K562 (cell line): ENCODE measurements around the gene RBFOX2.

Experiments
- CREB1 ChIP-seq, 2 experiments: sonication (generic) in 1 of 2; formaldehyde crosslinking in 1 of 2; IDR thresholded peaks; 2 replicates each; pipeline versions ENCODE4 v1.6.1 to v1.8.0; 2012 to 2022; ENCODE audit warnings: inconsistent platforms in 1 of 2, mild to moderate bottlenecking in 1 of 2, missing genetic modification reagents in 1 of 2, moderate library complexity in 1 of 2
- CTCF ChIP-seq, 3 experiments: IDR thresholded peaks in 2 of 3; conservative IDR thresholded peaks in 1 of 3; 2 replicates each; pipeline ENCODE4 v1.5.1; 2011 to 2012; ENCODE audit warnings: low read length in 3 of 3, mild to moderate bottlenecking in 3 of 3, control low read depth in 2 of 3, improper control_type of control experiment in 1 of 3, inconsistent platforms in 1 of 3, low read depth in 1 of 3, mixed read lengths in 1 of 3, moderate library complexity in 1 of 3; ENCODE audit not compliant: insufficient read depth in 2 of 3
- HIVEP1 ChIP-seq: fragments of 250-450 bp; sonication (Bioruptor Pico); IDR thresholded peaks from 2 replicates; pipeline ENCODE4 v1.4.0; 2020; ENCODE audit warnings: mild to moderate bottlenecking
- HMGXB4 ChIP-seq: sonication (generic); formaldehyde crosslinking; IDR thresholded peaks from 2 replicates; pipeline ENCODE4 v1.8.1; 2023; ENCODE audit warnings: mild to moderate bottlenecking, missing genetic modification reagents
- JUND ChIP-seq, 2 experiments: IDR thresholded peaks; 2 replicates in 1 of 2; 3 replicates in 1 of 2; pipeline ENCODE4 v1.6.1; 2011; ENCODE audit warnings: borderline replicate concordance in 2 of 2, low read depth in 2 of 2, low read length in 2 of 2, improper control_type of control experiment in 1 of 2, missing biosample characterization in 1 of 2, missing genetic modification characterization in 1 of 2, missing genetic modification reagents in 1 of 2
- MAFK ChIP-seq: IDR thresholded peaks from 2 replicates; pipeline ENCODE4 v1.6.1; 2011; ENCODE audit warnings: low read length, improper control_type of control experiment
- SMAD1 ChIP-seq: fragments of 150-350 bp; IDR thresholded peaks from 2 replicates; pipeline ENCODE4 v1.6.1; 2014; ENCODE audit warnings: low read length, low read depth; ENCODE audit not compliant: partially characterized antibody
- ZNF23 ChIP-seq: fragments of 250-450 bp; sonication (Bioruptor Pico); IDR thresholded peaks from 2 replicates; pipeline ENCODE4 v1.4.0; 2020; ENCODE audit warnings: mild to moderate bottlenecking

GRCh38 chr22:35914357-35914664, 114.3 kb downstream of the RBFOX2 start:
- TF ChIP-seq MAFK (no peak), SMAD1 (no peak), HMGXB4 (no peak), JUND (IDR thresholded peaks at IDR 0.05; ENCODE audit: borderline replicate concordance, low read depth, low read length) (no peak), JUND (tag; IDR thresholded peaks at IDR 0.05; ENCODE audit: borderline replicate concordance, low read depth, low read length) (no peak), CTCF (IDR thresholded peaks at IDR 0.05 in 2 of 3, conservative IDR thresholded peaks at IDR 0.05 in 1 of 3; ENCODE audit: insufficient read depth in 2 of 3, low read depth in 1 of 3, low read length in 3 of 3) (no peak), CREB1 (IDR thresholded peaks at IDR 0.05) (no peak), CREB1 (CRISPR knock-in tag; IDR thresholded peaks at IDR 0.05) (no peak), HIVEP1 (no peak), ZNF23 (CRISPR knock-in tag) (no peak)
